ENCODE results near the gene LAMA2.
A peak's percentile ranks its signal among the peaks of the same experiment; 100 is the strongest.

The LAMA2 gene

GRCh38 chr6:129469070-129469662 is 586.2 kb downstream of the LAMA2 start:
- DNase-seq, result no peak

- DNase-seq, result no peak
These were observed 589.3 kb downstream of the LAMA2 start for GRCh38 chr6:129472239-129472638.

DNA sequence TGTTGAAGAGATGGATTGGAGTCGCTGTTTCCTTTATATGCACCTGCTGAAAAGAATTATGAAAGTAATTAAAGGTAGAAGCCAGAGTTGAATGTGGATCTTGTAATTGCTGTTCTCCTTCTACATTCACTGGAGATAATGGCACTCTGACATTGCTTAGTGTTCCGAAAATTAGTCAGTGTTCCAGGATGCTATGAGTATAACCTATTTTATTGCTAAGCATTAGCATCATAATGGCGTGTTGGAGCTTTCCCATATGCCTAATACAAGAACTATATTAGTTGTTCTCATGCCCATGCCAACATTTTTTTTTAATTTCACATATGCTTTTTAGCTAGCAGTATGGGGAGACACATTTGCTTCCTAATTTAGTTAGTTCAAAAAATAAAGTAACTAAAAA is 590.6 kb downstream of the LAMA2 start:
- no peak for DNase-seq

GRCh38 chr6:129475477-129476247 is 592.7 kb downstream of the LAMA2 start:
- DNase-seq, result no peak

DNA sequence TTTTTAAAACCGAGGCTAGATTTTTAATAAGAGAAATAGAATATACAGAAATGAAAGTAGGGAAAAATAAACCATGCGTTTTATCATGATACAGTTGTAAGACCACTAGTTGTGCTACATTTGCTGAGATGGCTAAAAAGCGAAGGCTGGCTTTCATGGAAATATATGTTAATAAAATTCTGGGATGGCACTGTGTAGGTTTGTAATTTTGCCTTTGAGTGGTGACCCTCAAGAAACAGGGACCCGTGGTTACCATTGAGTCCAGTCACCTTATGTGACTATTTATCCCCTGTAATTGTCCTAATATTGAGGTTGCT is 593.3 kb downstream of the LAMA2 start:
- no peak for DNase-seq

GRCh38 chr6:129476810-129477209 is 593.9 kb downstream of the LAMA2 start:
- DNase-seq, result no peak

- DNase-seq, result no peak
These were observed 595.4 kb downstream of the LAMA2 start for GRCh38 chr6:129478379-129478778.

DNA sequence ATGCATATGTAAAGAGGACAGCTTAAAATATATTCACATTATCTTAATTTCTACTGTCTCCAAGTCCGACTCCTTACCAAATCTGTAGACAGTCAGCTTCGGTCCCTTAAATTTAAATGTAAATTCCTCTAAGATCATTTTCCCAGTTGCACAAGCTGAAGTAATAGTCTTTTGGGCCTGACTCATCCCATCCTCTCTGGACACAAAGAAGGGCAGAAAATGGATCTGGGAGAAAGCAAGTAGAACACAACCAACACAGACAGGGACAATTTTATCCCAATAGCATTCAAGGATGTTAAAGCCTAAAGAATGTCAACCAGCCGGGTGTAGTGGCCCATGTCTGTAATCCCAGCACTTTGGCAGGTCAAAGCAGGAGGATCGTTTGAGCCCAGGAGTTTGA is 598.8 kb downstream of the LAMA2 start:
- DNase-seq, result no peak

GRCh38 chr6:129485746-129486145 is 602.8 kb downstream of the LAMA2 start:
- no peak for DNase-seq

GRCh38 chr6:129486327-129486726 is 603.4 kb downstream of the LAMA2 start:
- DNase-seq, result no peak

DNA sequence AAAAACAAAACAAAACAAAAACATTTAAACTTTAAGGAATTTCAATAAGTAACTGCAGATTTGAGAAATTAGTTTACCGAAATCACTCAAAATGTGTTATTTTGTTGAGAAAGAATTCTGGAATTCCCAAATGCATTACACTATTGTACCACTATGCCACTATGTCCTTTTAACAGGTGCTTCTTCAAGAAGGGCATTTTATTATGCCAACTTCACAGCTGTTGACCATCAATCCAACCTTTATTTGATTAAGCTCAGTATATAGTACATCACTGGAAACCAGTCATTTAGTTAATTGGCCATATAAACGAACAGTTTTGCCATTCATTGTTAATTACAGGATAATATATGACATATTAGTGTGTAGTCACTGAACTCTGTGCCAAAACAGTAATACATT is 605.4 kb downstream of the LAMA2 start:
- no peak for DNase-seq

DNA sequence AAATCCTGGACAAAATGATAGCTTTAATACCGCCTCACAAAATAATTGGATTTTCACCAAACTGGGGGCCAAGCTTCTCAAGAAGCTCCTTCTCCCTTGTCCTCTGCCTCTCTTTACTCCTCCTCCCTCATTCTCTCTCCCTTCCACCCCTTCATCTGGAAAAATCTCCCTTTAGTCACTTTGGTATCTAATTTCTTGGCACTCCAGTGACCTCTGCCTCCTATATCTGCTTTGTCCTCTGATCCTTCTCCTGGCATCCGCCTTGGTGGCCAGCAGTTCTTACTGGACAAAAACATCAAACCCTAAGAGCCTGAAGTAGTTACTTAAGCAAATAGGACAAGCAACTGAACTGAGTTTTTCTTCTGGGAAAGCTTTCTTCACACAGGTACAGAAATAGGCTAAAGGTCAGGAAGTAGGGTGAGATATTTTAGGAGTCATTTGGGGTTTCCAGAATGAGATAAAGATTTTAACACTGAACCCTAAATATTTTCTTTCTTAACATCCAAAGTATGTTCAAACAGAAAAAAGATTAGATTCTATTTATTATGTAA is 606.4 kb downstream of the LAMA2 start:
- no peak for DNase-seq

DNA sequence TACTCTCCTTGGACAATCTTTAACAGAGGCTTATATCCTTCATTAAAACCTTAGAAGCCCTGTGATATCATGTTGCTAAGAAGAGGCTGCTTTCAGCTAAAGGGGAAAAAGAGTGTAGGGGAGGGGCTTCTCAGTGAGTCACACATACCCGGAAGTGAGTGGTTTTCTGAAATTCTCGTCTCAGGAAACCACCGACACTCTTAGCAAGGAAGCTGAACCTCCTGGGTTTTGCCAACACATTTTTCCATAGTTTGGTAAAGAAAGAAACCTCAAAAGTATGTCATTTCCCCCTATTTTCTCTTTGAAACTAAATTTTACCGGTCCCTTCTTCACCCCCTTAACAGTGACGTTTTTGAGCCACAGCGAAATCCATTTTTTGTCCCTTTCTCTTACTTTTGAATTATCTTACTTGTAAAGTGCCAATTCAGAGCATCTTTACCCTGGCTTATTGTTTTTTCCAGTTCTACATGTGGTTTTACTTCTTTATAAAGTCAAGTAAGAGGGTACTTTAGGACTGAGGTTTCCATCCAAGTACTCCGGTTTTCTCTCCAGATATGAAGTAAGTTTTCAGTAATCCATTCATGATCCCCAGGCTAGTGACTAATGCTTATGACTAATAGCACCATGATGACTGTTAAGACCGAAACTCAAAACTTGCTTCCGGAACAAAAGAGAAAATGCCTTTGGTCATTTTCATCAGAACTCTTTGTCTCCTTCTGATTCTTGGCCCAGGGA is 607.8 kb downstream of the LAMA2 start:
- DNase-seq, result peak; percentile 79

DNA sequence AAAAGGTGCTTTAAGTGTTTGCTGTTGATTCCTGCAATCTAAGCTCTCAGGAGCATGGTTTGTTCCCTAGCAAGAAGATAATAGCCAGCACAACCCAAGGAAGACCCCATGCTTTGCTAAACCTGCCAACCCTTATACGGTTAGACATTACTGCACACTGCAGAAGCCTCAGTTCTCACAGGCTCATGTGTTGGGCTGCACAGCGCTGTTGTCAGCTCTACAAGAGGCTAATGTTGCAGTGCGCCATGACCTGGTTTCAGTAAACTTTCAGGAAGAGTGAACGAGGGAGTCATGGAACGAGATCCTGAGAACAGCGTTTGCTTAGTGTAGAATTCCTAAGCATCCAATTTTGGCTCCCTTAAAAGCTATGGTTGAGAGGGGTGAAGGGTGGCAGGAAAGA is 608.5 kb downstream of the LAMA2 start:
- DNase-seq, result no peak

- no peak for DNase-seq
These were observed 609.3 kb downstream of the LAMA2 start for GRCh38 chr6:129492260-129492659.

GRCh38 chr6:129493354-129493902 is 610.5 kb downstream of the LAMA2 start:
- no peak for DNase-seq

DNA sequence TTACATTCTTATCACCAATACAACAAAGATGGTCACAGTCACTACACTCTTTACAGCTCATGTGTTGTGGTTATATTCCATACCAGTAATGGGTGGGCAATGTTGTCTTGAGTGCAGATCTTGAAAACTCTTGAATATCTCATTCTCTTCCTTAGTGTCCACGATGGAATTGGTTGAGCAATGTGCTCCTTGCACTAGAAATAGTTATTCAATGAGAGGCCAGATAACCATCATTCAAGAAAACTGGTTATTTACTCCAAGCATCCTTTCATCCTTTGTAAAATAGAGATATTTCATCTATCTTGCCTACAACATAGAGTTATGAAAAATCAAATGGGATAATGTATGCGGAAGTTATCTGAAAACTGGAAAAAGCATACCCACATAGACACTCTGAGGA is 611.2 kb downstream of the LAMA2 start:
- DNase-seq, result no peak

DNA sequence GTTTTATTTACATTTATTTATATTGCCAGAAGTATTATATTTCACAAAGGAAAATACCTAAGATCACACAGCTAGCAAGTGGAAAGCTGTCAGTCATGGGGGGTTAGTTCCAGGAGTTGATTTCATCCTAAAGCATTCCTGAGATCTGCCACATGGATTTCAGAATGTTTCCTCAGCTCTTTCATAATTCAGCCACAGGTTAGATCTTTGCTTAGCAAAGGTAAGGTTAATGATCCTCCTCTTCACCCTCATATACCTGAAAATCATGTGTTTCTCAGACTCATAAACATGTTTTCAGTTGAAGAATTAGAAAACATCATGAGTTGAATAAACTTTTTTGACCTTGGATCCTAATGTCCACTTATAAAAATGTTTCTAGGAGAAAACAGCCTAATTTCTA is 611.6 kb downstream of the LAMA2 start:
- no peak for DNase-seq

DNA sequence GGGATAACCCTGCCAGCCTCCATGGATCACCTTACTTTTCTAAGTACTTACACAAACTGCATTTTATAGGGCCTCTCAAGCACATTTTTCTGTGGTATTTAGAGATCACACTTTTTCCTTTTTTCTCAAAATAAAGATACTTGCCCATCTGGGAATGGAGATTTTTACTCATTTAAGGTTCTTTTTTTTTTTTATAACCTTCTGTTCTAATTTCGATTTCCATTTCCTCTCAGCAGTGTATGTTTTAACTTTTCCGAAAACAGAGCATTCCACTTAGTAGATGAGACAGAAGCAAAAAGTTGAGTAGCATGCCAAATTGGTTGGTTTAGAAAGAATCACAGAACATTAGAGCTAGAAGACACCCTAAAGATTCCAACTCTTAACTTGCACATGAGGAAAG is 612.7 kb downstream of the LAMA2 start:
- no peak for DNase-seq

DNA sequence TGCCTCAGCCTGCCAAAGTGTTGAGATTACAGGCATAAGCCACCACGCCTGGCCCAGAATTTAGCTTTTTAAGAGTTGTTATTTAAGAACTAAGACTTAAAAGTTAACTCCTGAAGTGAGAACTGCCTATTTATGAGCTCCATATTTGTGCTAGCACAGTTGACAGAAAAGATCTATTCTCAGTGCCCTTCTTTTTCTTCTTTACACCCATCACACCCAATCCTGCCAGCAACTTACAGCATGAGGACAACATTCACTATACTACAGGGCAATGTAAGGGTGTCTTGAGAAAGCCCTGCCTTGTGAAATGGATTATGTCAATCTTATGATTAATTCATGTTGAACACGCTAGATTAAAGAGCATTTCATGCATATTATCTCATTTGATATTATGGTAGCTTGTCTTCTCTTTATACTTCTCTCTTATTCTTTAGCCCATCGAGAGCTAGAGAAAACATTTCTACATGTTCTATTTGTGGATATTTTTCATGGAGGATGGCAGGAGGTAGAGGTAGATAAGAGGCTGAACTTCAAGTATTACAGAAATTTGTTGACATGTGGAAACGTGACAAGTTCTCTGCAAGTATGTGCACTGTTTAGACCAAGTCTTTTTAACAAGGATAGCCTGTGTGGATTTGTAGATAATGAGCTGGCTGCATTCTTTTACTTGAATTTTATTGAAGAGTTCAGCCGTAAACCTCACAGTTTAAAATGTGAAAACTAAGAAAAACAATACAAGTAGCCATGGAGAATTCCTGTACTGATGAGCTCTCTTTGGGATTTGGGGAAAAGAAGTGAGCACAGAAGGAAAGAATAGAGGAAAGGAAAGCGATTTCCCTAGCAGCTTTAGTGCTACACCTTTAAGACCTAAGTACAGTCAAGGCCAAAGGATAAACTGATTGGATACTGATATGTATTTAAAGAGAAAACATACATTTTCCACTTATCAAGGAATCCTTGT is 614.8 kb downstream of the LAMA2 start:
- DNase-seq, result no peak

- no peak for DNase-seq
These were observed 615.6 kb downstream of the LAMA2 start for GRCh38 chr6:129498541-129498940.
